Measurements from ENCODE around the gene SASH3.

GRCh38 chrX:129840344-129840743 lies 60.6 kb downstream of the SASH3 start:
- TF ChIP-seq CTCF (conservative IDR thresholded peaks at IDR 0.05 in 1 of 2, IDR thresholded peaks at IDR 0.05 in 1 of 2; ENCODE audit: low read depth in 1 of 2, low read length in 2 of 2) (peak in 1 of 2 donors; percentile 20), EZH2 (IDR thresholded peaks at IDR 0.05; ENCODE audit: low read length, missing control alignments) (no peak)

All from fibroblast of lung (primary cell).